Measurements from ENCODE around the gene HOXD11.
A peak's percentile ranks its signal among the peaks of the same experiment; 100 is the strongest.

The HOXD11 gene

DNA sequence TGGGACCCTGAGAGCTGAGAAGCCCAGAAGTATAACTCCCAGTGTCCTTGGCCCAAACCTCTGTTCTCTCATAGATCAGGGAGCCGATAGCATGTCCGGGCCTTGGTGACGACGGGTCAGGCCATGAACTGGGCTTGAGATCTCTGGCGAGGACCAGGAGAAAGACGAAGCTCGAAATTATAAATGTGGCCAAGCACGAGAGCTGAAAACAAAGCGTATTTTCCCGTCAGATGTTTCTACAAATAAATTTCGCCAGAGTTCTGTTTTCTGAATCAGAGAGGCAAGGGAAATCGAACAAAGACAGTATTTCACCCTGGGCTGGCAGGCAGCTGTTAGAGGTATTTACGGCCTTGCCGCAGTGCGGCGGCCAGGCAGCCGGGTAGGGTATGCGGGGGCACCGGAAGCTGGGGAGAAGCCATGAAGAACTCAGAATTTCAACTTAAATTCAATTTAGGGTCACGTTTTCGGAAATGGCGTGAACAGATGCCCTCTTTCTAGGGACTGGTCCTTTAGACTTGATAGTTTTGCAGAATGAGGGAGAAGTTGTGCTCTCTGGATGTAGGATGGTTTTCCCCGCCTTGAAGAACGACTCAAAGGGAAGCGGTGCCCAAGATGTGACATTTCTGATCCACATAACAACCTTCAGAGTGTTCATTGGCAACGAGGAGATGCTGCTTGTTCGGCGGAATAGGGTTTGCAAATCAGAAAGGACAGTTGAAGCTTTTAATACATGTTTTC lies 32.0 kb downstream of the HOXD11 start:
- H2AFZ ChIP-seq (ENCODE audit: low read depth) = no peak overlapping the region
- H3K36me3 ChIP-seq (ENCODE audit: insufficient read depth) = no peaks in the 10 kb centered on the region
- H3K79me2 ChIP-seq (ENCODE audit: insufficient read depth, low read depth) = no peaks in the 10 kb centered on the region
- H3K4me2 ChIP-seq = no peak overlapping the region
- no peak overlapping the region for H3K9ac ChIP-seq
- H3K27ac ChIP-seq = no peak overlapping the region
- H4K20me1 ChIP-seq (ENCODE audit: insufficient read depth) = no peaks in the 10 kb centered on the region
- H3K4me1 ChIP-seq (ENCODE audit: low read depth, poor library complexity, severe bottlenecking) = peaks cover 34% of the 10 kb centered on the region
- no peaks in the 10 kb centered on the region for H3K27me3 ChIP-seq (ENCODE audit: insufficient read depth, low read depth)
- no peak overlapping the region for H3K4me3 ChIP-seq (IDR thresholded peaks at IDR 0.05; ENCODE audit: insufficient read depth, low read depth, low read length)
- TF ChIP-seq CTCF (conservative IDR thresholded peaks at IDR 0.05; ENCODE audit: low read depth, low read length) = no peak

GRCh38 chr2:176139661-176140512 lies 32.8 kb downstream of the HOXD11 start:
- Histone ChIP-seq H3K36me3 (ENCODE audit: insufficient read depth) (no peaks in the 10 kb centered on the region), H3K27me3 (ENCODE audit: insufficient read depth, low read depth) (no peaks in the 10 kb centered on the region), H3K27ac (no peak overlapping the region; the same call in 1 of the 2 replicates), H3K4me1 (ENCODE audit: low read depth, poor library complexity, severe bottlenecking) (peaks cover 32% of the 10 kb centered on the region), H3K9ac (peak overlapping the region; percentile 92; the same call in 1 of the 2 replicates), H2AFZ (ENCODE audit: low read depth) (peak overlapping the region; percentile 98), H4K20me1 (ENCODE audit: insufficient read depth) (no peaks in the 10 kb centered on the region), H3K4me3 (IDR thresholded peaks at IDR 0.05; ENCODE audit: insufficient read depth, low read depth, low read length) (peak overlapping the region; percentile 70), H3K4me2 (peak overlapping the region; percentile 76), H3K79me2 (ENCODE audit: insufficient read depth, low read depth) (no peaks in the 10 kb centered on the region)
- no peak for TF ChIP-seq CTCF (conservative IDR thresholded peaks at IDR 0.05; ENCODE audit: low read depth, low read length)

GRCh38 chr2:176140513-176141317 lies 33.6 kb downstream of the HOXD11 start:
- no peaks in the 10 kb centered on the region for H3K36me3 ChIP-seq (ENCODE audit: insufficient read depth)
- H3K27me3 ChIP-seq (ENCODE audit: insufficient read depth, low read depth) = no peaks in the 10 kb centered on the region
- H2AFZ ChIP-seq (ENCODE audit: low read depth) = peak overlapping the region; percentile 98
- no peaks in the 10 kb centered on the region for H3K79me2 ChIP-seq (ENCODE audit: insufficient read depth, low read depth)
- peak overlapping the region; percentile 92 for H3K9ac ChIP-seq
- H3K27ac ChIP-seq = peak overlapping the region; percentile 68
- H3K4me2 ChIP-seq = peak overlapping the region; percentile 76
- peak; percentile 96 for TF ChIP-seq CTCF (conservative IDR thresholded peaks at IDR 0.05; ENCODE audit: low read depth, low read length)
- peaks cover 23% of the 10 kb centered on the region for H3K4me1 ChIP-seq (ENCODE audit: low read depth, poor library complexity, severe bottlenecking)
- H4K20me1 ChIP-seq (ENCODE audit: insufficient read depth) = no peaks in the 10 kb centered on the region
- peak overlapping the region; percentile 83 for H3K4me3 ChIP-seq (IDR thresholded peaks at IDR 0.05; ENCODE audit: insufficient read depth, low read depth, low read length)

GRCh38 chr2:176142281-176142680 lies 35.2 kb downstream of the HOXD11 start:
- Histone ChIP-seq H3K79me2 (ENCODE audit: insufficient read depth, low read depth) (no peaks in the 10 kb centered on the region), H3K27ac (no peak overlapping the region), H4K20me1 (ENCODE audit: insufficient read depth) (no peaks in the 10 kb centered on the region), H3K36me3 (ENCODE audit: insufficient read depth) (no peaks in the 10 kb centered on the region), H3K9ac (no peak overlapping the region), H2AFZ (ENCODE audit: low read depth) (no peak overlapping the region), H3K4me3 (IDR thresholded peaks at IDR 0.05; ENCODE audit: insufficient read depth, low read depth, low read length) (no peak overlapping the region), H3K4me1 (ENCODE audit: low read depth, poor library complexity, severe bottlenecking) (peaks cover 17% of the 10 kb centered on the region), H3K27me3 (ENCODE audit: insufficient read depth, low read depth) (no peaks in the 10 kb centered on the region), H3K4me2 (no peak overlapping the region)
- TF ChIP-seq CTCF (conservative IDR thresholded peaks at IDR 0.05; ENCODE audit: low read depth, low read length) = no peak
